Heart left ventricle (tissue), 13 donors: ENCODE results near the gene CRLF3.

Experiments used
- CTCF ChIP-seq, 12 donors: fragments of 200-600 bp; sonication (generic) in 4 of 12; IDR thresholded peaks; one replicate each; pipeline versions ENCODE4 v1.5.0 to v1.8.0; 2018 to 2022; ENCODE audit warnings: antibody characterized with exemption in 12 of 12, mild to moderate bottlenecking in 5 of 12
- POLR2A ChIP-seq, 2 donors: fragments of 450-650 bp; IDR thresholded peaks; one replicate each; pipeline ENCODE4 v1.6.1; 2017; ENCODE audit warnings: antibody characterized with exemption in 2 of 2, mild to moderate bottlenecking in 2 of 2, moderate library complexity in 2 of 2
- donor health status: ischemic (EF 13 %, LVEDD 7.1; RV severe dilation, severe dysfunction).
- donor health status: DM: no; HTN: yes; CAD: no.
- donor health status: DM: no; HTN: no; CAD: no.
- donor health status: ischemic (EF 25% LVEDD 6.9; RV normal size, moderate dysfunction).
- donor health status: ischemic (EF 25% LVEDD 5.7; RV mildly dilated, moderate dysfunction).
- donor health status: ischemic (EF 35%, LVEDD 5.7; RV mildly dilated, moderate dysfunction).
- donor health status: nonischemic (EF 11% LVEDD 7.7; RV severe dilation, severe dysfunction).
- donor health status: DM: yes; HTN: yes; CAD: no.
- donor health status: PGD.
- donor health status: ischemic (EF 29% LVEDD 5.4; RV normal size, mild dysfunction).
- donor health status: nonischemic (EF 23%, LVEDD 6.1; RV moderate dilation, normal function).

GRCh38 chr17:30869005-30869404 is 44.5 kb upstream of the CRLF3 start:
- TF ChIP-seq CTCF (IDR thresholded peaks at IDR 0.05) (no peak), POLR2A (IDR thresholded peaks at IDR 0.05) (no peak)
